SIG-M5 (cell line): Measurements from ENCODE around the gene COPZ2.
A peak's percentile ranks its signal among the peaks of the same experiment; 100 is the strongest.
"Not testable (repeated sequence)": the region's sequence is repeated elsewhere in the genome, so short reads cannot be mapped to it uniquely, and the experiment has no call there.

Experiments
- DNase-seq: peaks from one replicate; lab custom pipeline; 2025; lab: John Stamatoyannopoulos, UW

The COPZ2 gene

DNA sequence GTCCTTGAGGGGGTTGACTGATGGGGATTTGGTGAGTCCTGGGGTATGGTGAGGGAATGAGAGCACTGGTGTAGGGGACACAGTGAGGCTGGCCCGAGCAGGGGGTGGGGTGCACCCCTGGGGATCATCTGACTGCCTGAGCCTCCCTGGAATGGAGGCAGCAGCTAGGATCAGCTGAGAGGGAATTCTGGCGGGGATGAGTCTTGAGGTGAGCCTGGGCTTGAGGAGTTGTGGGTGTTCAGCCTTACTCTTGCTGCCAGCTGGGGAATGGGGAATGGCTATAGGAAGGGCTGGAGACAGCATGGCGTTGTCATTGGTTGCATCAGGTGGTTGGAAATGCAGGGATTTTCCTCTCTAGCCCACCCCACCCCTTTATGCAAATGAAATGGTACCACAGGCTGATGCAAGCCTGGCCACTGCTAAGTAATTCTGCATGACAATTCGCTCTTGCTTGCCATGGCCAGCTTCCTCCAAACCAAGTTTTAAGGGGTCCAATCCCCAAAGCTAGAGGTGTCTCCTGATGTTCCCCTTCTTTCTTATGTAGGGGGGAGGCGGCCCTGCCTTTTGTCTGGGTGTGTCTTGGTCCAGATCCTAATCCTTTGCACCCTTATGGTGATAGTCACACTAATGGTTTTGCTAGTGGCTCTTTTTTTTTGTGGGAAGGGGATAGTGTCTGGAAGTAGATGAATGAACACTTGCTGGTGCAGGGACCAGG, 18.1 kb upstream of the COPZ2 start:
- DNase-seq, result no peak

DNA sequence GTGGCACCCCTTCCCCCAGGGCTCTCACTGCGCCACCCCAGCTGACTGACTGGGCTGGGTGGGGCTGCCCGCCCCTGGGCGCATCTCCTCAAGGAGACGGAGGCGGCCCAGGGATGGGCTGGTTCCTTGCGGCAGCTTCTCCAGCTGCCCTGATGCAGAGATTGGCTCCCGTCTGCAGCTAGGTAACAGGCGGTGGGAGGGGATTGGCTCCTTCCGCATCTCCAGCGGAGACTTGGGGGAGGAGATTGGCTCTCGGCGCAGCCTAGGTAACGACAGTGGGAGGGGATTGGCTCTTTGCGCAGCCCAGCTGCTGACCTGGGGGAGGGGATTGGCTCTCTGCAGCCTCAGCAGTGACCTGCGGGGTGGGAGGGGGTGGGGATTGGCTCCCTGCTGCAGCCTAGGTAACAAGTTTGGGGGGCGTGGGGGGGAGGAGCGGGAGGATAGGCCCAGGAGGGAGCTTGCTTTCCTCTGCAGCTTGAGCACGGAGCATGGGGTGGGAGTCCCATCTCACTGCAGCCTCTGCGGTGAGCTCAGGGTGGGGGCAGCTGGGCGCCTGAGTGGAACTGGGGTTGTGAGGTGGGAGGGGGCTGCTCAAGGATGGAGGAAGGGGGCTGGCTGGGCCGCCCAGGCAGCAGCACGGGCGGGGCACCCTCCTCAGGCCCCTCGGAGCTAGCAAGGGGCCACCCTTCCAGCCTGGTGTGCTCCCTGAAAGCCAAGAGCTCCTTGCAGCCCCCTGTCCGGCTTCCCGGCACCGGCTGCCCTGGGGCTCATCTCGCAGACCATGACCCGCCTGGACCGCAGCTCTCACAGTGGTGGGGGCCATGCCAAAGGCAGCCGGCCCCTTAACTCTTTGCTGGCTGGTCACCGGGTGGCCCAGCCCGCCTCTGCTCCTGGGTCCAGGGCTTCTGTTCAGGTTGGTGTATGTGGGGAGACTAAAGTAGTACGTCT, 16.9 kb upstream of the COPZ2 start:
- no peak for DNase-seq

DNA sequence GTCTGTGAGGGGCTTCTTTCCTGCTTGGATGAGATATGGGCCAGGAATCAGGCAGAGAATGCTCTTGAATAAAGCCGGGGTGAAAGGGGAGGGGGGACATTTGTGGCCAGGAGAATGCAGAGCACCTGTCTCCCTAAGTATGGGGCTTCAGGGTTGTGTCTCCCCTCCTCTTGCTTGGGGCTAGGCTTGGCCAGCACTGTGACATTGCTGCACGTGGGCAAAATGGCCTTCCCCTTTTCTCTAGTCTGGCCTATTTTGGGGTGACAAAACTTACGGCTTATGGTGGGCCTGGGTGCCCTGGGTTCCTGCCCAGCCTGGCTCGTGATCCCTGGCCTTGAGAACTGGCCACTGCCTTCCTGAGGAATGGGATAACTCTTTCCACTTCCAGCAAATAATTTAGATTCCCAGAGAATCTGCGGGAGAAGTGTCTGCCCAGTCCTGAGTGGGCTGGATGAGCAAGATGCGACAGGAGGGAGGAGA, 16.2 kb upstream of the COPZ2 start:
- no peak for DNase-seq

DNA sequence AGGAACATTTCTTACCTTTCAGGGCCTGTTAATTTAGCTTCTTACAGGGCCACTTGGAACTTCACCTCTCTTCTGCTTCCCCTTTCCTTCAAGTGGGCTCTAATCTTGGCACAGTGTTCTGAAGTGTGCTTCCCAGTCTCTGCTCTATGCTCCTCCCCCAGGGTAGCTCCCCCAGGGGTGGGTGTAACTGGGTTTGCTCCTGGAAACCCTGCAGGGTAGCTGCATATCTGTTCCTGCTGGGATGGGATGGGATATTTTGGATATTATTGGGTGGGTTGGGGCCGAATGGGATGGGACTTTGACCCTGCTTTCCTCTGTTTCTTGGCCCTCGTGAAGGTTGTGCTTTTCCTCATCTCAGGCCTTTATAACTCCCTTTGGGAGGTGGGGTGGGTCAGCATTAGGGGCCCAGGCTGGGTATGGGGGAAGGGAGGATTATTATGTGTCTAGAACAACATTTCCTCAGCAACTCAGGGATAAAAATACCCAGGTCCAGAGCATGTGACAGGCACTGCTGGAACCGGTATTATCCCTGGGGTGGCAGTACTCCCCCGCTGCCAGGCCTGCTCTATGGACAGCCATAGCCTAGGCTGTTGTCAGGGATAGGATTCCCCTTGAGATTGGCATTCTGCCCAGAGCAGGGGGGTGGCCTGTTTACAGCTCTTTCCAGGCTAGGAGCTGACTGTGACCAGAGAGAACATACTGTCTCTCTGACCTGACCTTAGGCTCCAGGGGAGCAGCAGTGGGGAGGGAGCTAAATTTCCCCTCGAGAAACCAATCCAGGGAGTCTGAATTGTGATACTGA, 15.6 kb upstream of the COPZ2 start:
- DNase-seq, result no peak

DNA sequence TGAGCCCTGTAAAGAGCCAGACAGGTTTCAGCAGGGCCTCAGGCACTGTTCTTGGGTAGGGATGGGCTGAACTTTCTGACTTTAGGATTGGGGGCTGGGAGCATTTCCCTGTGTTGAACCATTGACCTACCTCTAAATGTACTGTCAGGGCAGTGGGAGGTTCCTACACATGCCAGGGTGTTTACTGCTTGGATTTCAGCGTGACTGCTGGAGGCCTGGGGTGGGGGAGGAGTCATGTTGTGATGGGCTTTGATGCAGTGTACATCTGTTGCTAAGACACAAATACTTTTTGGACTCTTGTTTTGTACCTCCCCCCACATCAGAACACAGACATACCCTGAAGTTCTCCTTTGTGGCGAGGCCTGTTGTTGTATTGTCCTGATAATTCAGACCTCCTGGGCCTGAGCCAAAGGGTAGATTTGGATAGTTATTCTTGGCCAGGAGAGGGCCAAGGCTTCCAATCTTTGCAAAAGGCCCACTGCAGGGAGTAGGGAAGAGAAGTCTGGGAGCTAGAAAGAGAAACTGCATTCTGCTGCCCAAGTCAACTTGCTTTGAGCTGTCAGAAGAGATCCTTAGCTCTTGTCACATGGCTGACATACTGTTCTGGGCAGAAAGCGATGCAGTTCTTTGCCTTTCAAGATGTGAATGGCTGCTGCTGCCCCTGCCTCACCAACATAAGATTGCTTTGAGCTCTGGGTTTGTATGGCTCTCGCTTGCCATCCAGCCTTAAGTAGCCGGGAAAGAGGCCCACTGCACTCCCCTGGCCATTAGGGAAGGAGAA, 14.3 kb upstream of the COPZ2 start:
- no peak for DNase-seq

DNA sequence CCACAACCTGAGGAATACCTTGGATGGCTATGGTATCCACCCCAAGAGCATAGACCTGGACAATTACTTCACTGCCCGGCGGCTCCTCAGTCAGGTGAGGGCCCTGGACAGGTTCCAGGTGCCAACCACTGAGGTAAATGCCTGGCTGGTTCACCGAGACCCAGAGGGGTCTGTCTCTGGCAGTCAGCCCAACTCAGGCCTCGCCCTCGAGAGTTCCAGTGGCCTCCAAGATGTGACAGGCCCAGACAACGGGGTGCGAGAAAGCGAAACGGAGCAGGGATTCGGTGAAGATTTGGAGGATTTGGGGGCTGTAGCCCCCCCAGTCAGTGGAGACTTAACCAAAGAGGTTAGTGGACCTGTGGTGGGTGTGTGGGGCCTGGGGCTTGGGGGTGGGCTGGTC, 13.7 kb upstream of the COPZ2 start:
- no peak for DNase-seq

DNA sequence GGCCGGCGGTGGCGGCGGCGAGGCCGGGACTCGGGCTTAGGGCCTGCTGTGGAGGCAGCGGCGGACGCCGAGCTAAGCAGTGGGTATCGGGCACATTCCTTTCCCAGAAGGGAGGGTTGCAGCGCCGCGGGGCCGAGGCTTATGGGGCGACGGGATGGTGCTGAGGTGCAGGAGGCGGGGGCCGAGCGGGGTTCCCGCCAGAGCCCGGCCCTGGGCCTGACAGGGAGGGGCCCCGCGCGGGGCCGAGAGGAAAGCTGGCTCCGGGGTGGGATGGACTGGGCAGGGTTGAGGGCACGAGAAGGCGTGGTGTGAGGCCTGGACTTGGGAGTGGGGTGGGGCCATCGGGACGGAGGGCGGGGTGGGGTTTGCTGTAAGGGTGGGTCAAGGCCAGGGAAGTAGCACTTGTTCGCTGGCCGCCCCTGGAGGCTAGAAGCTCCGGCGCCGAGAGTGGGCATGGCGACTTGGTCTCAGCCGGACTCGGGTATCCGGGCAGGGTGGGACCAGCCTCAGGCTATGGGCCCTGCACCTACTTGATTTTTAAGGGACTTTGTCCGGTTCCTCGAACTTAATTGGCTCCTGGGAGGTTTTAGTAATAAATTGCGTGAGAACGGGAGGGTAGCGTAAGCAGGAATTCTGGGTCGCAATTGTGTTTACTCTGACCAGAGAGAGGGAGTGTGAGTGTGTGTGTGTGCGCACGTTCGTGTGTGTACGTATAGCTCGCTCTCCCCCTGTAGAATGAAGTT, 11.0 kb upstream of the COPZ2 start:
- DNase-seq, result peak; percentile 21

DNA sequence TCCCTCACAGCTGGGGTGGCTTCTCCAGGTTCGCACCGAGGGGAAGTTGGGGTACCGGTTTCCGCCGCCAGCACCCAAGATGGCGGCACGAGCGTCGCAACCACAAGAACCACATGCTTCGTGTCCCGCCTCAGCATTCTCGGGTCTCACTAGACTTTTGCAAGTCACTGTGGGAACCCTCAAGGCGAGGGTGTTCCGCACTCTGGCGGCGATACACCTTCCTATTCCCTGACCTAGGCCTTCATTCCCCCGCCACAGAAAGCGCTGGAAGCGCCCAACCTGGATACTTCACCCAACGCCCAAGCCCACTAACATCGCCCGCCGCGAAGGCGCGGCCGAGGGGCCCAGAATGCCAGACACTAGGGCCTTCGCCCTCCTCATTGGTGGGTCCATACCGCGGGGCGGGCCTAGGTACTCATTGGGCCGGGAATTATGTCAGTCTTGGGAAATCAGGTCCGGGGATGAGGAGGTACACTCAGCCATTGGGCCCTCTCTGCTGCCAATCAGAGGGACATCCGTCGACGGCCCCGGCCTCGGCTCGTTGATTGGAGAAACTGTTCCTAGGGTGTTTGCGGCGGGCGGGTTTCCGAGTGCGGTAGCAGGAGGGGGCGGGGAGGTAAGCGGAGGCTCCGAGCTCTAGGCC, 10.3 kb upstream of the COPZ2 start, which contains the start of gene NFE2L1:
TSS of gene NFE2L1 (plus strand) at position 619 of the 643 bp plus-strand sequence. CDS start 2,760 bp downstream, outside the sequence.
- peak; percentile 99 for DNase-seq

DNA sequence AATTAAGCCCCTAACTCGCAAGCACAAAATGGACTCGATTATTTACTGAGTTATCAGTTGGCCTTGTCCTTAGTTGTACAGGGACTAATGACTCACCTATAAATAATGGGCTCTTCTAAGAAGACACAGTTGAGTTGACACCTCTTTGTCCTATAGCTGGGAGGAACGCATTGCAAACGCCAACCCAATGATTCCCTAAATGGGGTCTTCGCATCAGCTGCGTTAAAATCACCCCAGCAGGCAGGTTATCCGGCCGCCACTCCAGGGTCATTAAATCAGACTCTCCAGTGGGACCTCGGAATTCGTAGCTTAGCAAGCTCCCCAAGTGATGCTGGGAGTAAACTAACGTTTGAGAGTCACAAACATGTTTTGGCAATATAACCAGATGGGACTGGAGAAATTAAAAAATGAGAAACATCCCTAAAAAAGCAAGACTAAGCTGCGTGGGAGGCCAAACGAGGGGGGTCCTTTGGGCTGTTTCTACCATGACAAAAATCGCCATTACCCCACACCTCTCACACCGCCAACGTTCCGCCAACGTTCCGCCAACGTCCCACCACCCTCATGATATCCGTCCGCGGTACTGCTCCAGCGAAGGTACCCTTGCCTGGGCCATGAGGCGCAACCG, 9.6 kb upstream of the COPZ2 start:
- DNase-seq, result no peak

DNA sequence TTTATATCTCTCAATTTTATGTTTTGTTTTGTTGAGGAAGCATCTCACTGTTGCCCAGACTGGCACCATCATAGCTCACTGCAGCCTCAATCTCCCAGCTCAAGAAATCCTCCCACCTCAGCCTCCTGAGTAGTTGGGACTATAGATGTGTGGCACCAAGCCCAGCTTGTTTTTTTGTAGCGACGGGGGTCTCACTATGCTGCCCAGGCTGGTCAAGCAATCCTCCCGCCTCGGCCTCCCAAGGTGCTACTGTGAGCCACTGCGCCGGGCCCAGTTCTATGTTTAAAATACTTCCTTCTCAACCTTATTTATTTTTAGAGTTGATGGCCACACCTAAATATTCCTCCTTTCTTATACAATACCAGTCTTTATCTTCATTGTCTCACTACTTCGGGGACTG, 8.7 kb upstream of the COPZ2 start:
- DNase-seq, result no peak

DNA sequence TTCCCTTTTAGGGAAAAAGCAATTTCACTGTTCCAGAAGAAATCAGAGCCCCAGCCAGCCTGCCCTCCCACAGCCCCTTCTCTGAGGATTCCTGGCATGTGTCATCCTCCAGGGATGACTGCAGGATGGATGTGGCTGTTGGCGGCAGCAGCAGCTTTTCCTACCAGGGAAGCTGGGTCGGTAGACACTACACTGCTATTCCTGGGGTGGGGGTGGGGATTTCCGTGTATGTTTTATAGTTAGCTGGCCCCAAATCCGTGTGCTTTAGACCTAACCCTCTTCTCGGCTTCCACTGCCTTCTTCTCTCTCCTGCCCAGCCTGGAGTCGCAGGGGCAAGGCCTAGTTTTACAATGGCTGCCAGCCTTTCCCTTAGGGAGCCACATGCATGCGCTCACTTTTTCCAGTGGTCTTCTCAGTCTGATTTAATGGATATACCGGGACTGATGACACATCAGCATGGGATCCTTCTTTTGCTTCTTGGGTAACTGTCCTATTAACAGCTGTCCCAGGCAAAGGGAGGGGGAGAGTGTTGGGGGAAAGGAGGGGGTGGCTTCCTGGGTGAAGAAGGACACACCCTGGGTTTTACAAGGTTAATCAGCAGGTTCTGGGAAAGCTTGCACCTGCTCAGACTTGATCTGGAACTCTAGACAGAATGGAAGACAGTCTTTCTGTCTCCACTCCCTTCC, 7.9 kb upstream of the COPZ2 start:
- DNase-seq, result no peak

DNA sequence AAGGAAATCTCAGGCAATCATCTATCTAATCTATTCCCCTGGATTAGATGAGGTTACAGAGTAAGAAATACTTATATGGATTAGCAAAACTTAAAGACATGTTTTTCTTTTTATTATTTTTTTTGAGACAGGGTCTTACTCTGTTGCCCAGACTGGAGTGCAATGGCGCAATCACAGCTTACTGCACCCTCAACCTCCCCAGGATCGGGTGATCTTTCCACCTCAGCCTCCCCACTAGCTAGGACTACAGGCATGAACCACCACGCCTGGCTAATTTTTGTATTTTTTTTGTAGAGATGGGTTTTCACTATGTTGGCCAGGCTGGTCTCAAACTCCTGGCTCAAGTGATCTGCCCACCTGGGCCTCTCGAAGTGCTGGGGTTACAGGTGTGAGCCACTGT, 7.3 kb upstream of the COPZ2 start:
- no peak for DNase-seq

DNA sequence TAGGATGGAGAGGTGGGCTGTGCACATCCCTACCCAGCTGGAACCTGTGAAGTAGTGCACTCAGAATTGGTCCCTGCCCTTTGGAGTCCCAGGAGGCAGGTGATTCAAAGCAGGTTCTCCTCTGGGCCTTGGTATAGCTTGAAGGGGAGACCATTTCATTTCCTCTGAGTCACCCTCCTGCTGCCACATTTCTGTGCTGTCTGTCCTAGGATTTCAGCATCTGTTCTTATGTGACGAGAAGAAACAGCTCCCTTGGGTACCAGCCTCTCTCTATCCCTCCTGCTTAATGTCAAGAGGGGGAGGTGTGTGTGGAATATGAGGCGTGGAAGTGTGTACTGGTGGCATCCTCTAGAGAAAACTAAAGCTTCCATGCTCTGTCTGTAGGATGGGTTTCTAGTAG, 5.6 kb upstream of the COPZ2 start:
- no peak for DNase-seq

DNA sequence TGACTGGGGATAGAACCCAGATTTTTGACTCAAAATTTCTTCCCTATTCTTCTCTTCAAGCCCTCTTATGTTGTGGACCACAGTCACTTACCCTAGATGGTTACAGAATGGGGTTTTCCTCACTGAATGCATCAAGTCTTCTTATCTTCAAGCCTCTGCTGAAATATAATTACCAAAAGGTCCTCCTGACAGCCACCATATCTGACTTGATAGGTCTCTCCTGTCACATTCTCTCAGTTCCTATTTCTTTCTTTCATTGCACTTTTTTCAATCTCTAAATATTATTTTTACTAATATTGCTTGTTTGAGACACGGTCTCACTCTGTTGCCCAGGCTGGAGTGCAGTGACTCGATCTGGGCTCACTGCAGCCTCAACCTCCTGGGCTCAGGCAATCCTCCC, 1.1 kb upstream of the COPZ2 start:
- DNase-seq, result no peak

DNA sequence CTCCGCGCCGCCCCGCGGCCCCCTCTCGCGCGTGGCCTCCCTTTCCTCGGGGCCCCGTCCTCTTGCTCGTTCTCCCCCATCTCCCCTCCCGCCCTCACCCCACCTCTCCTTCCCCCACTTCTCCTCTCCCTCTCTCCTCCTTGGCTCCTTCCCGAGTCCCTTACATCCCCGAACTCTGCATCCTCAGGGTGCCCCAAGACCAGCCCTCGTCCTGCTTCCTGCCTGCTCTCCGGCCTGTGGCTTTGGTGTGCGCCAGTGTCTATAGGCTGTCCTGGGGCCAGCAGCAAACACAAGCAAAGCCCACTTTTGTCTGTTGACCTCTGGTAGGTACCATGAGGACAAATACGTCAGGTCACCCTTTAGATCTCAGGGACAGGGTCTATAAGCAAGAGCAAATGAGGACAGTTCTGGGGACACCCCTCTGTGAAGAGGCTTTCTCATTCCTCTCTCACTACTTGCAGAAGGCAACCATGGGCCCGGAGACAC, 284 bp upstream of the COPZ2 start:
- DNase-seq, result no peak

DNA sequence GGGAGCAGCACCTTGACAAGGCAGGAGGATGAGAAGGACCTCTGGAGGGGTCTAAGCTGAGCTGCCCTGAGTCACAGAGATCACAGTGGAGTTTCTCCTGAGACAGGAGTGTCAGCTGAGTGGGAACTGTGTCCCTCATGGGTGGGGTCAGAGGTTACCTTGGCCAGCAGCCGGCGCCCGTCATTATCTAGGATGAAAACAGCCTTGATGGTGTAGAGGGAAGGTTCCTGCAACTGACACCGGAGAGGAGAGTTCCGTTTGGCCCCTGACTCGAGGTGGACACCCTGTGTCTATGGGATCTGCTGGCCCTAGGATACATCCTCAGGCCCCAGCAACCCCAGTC, 933 bp downstream of the COPZ2 start:
- DNase-seq, result no peak

DNA sequence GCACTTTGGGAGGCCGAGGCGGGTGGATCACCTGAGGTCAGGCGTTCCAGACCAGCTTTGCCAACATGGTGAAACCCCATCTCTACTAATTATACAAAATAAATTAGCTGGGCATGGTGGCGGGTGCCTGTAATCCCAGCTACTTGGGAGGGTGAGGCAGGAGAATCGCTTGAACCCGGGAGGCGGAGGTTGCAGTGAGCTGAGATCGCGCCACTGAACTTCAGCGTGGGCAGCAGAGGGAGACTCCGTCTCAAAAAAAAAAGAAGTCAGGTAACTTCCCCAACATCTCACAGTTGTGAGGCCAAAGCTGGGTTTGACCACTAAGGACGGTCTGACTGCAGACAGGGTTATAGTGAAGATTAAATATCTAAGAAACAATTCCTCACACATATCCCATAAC, 2.9 kb downstream of the COPZ2 start:
- DNase-seq, result not testable (repeated sequence)

DNA sequence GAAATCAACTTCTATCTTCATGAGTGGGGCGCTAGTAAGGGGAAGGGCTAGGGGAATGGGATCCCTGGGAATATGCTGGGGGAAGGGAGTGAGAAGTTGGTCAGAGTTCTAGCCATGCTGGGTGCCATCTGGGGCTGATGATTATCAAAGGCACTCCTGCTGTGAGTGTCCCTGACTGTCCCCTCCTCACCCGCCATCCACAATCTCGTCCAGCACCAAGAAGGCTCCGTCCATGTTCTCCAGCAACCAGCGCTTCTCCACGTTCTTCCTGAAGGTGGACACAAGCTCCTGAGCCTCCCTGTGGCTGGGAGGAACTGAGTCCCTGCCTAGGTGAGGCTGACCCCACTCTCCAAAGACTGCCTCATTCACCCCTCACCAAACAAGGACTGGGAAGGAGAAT, 5.6 kb downstream of the COPZ2 start:
- no peak for DNase-seq

DNA sequence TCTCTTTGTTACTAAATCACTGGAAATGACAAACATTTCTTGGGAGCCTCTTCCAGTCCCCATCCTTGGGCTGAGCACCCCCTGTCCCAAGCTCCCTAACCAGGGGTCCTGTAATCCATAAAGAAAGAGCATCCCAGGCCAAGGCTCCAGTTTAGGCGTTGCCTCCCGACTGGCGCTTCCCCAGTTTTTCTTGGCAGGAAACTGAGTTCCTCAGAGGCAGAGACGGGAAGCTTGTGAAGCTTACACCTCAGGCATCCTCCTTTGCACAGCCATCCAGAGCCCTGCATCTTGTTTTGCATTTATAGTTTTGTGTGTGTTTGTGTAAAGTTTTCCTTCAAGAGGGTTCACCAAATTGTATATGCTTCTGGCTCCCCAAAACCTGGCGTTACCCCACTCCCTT, 7.1 kb downstream of the COPZ2 start:
- no peak for DNase-seq
